Stimulated activated CD8-positive, alpha-beta memory T cell treated with anti-CD3 and anti-CD28 coated beads, Interleukin-15, amount 100 ng/mL, for 24 hours (primary cell): ENCODE measurements around the gene MEIS2.
A peak's percentile ranks its signal among the peaks of the same experiment; 100 is the strongest.

Experiments used
- DNase-seq: peaks from one replicate; pipeline ENCODE4 v3.0.0-alpha.2; 2020; ENCODE audit warnings: low read depth

Gene MEIS2

GRCh38 chr15:37100109-37100965 is at the start of gene MEIS2:
Gene MEIS2 (minus strand): TSS chr15:37100549. CDS start chr15:37099466, 1,083 bp downstream.
- peak; percentile 9 for DNase-seq

GRCh38 chr15:37149146-37149545 is 48.8 kb upstream of the MEIS2 start:
- no peak for DNase-seq

- no peak for DNase-seq
Measured at GRCh38 chr15:37148714-37149113, 48.4 kb upstream of the MEIS2 start.

- DNase-seq = no peak
Measured at GRCh38 chr15:37143351-37143750, 43.0 kb upstream of the MEIS2 start.

GRCh38 chr15:37142371-37142770 is 42.0 kb upstream of the MEIS2 start:
- DNase-seq = no peak

- DNase-seq = no peak
Measured at GRCh38 chr15:37140531-37141058, 40.2 kb upstream of the MEIS2 start.

GRCh38 chr15:37138591-37139215 is 38.4 kb upstream of the MEIS2 start:
- no peak for DNase-seq

- no peak for DNase-seq
Measured at GRCh38 chr15:37137221-37137620, 36.9 kb upstream of the MEIS2 start.

- no peak for DNase-seq
Measured at GRCh38 chr15:37136666-37137065, 36.3 kb upstream of the MEIS2 start.

- no peak for DNase-seq
Measured at GRCh38 chr15:37135225-37135624, 34.9 kb upstream of the MEIS2 start.

GRCh38 chr15:37134699-37135131 is 34.4 kb upstream of the MEIS2 start:
- no peak for DNase-seq

- DNase-seq = no peak
Measured at GRCh38 chr15:37134244-37134643, 33.9 kb upstream of the MEIS2 start.

- DNase-seq = no peak
Measured at GRCh38 chr15:37133602-37134001, 33.3 kb upstream of the MEIS2 start.

GRCh38 chr15:37132826-37133417 is 32.6 kb upstream of the MEIS2 start:
- no peak for DNase-seq

GRCh38 chr15:37131621-37132020 is 31.3 kb upstream of the MEIS2 start:
- no peak for DNase-seq

GRCh38 chr15:37130356-37130755 is 30.0 kb upstream of the MEIS2 start:
- DNase-seq = no peak

- no peak for DNase-seq
Measured at GRCh38 chr15:37125143-37125542, 24.8 kb upstream of the MEIS2 start.

GRCh38 chr15:37124331-37124730 is 24.0 kb upstream of the MEIS2 start:
- no peak for DNase-seq

- DNase-seq = no peak
Measured at GRCh38 chr15:37122703-37123102, 22.4 kb upstream of the MEIS2 start.

- no peak for DNase-seq
Measured at GRCh38 chr15:37121492-37121891, 21.1 kb upstream of the MEIS2 start.

- DNase-seq = no peak
Measured at GRCh38 chr15:37117030-37117429, 16.7 kb upstream of the MEIS2 start.

GRCh38 chr15:37115538-37115937 is 15.2 kb upstream of the MEIS2 start:
- no peak for DNase-seq
